Prostate gland (tissue), 2 donors: ENCODE measurements around the gene TOM1L2.

Experiments used
- POLR2A ChIP-seq: fragments of 450-650 bp; IDR thresholded peaks from one replicate; pipeline ENCODE4 v1.6.1; 2016; ENCODE audit warnings: antibody characterized with exemption, mild to moderate bottlenecking
- POLR2AphosphoS5 ChIP-seq: sonication (generic); formaldehyde crosslinking; IDR thresholded peaks from one replicate; pipeline ENCODE4 v1.6.1; 2017; ENCODE audit warnings: antibody characterized with exemption
- TF ChIP-seq, protein P1 (sequence below), 4 experiments: fragments of 200-600 bp in 2 of 4; fragments of 450-650 bp in 2 of 4; sonication (generic) in 2 of 4; IDR thresholded peaks; 1 replicate in 3 of 4; 2 replicates in 1 of 4; pipeline ENCODE4 v1.5.1; 2016 to 2019; ENCODE audit warnings: antibody characterized with exemption in 4 of 4, mild to moderate bottlenecking in 2 of 4, moderate library complexity in 2 of 4

DNA sequence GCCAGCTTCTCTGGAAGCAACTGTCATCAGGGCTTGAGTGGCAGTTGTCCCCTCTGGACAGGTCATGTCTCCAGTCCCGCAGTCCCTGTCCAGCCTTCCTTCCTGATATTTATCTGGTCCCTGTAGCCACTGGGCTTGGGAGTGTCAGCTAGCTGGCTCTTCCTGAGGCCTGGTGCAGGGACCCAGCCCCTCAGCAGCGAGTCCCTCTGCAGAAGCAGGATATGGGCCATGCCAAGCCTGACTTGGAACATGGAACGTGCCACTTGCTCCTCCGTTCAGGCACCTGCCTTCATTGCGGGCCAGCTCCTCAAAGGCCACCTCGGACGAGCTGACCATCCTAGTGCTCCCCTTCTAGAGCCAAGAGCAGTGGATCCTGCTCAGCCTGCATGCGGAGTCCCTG lies 26.7 kb upstream of the TOM1L2 start:
- TF ChIP-seq POLR2A (no peak), POLR2AphosphoS5 (no peak)
- TF ChIP-seq, protein P1, sequence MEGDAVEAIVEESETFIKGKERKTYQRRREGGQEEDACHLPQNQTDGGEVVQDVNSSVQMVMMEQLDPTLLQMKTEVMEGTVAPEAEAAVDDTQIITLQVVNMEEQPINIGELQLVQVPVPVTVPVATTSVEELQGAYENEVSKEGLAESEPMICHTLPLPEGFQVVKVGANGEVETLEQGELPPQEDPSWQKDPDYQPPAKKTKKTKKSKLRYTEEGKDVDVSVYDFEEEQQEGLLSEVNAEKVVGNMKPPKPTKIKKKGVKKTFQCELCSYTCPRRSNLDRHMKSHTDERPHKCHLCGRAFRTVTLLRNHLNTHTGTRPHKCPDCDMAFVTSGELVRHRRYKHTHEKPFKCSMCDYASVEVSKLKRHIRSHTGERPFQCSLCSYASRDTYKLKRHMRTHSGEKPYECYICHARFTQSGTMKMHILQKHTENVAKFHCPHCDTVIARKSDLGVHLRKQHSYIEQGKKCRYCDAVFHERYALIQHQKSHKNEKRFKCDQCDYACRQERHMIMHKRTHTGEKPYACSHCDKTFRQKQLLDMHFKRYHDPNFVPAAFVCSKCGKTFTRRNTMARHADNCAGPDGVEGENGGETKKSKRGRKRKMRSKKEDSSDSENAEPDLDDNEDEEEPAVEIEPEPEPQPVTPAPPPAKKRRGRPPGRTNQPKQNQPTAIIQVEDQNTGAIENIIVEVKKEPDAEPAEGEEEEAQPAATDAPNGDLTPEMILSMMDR (IDR thresholded peaks at IDR 0.05) = no peak
